Activated CD4-positive, alpha-beta T cell treated with anti-CD3 and anti-CD28 coated beads, Interleukin-2, amount 50 U/mL, for 1 hour (primary cell): ENCODE measurements around the gene CCDC88C.
A peak's percentile ranks its signal among the peaks of the same experiment; 100 is the strongest.
"Not testable (repeated sequence)": the region's sequence is repeated elsewhere in the genome, so short reads cannot be mapped to it uniquely, and the experiment has no call there.

ENCODE experiments used
- DNase-seq: peaks from one replicate; pipeline ENCODE4 v3.0.0-alpha.2; 2020

The CCDC88C gene

GRCh38 chr14:91242635-91243034 lies 175.0 kb downstream of the CCDC88C start:
- DNase-seq, result no peak

DNA sequence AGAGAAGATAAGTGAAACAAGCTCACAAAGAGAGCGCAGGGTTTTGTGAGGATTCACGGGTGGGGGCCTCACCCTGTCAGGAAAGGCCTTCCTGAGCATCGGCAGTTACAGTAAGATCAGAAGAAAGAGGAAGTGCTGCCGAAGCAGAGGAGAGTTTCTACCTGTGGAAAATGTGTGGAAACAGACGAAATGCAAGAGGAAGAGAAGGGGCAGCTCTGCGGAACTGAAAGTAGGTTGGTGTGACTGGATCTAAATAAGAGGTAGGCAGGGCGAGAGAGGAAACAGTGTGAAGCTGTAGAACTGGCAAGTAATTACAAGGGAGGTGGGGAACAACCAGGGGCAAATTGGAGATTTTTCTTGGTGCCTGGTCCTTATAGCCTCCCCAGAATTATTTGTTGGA lies 175.8 kb downstream of the CCDC88C start:
- no peak for DNase-seq

DNA sequence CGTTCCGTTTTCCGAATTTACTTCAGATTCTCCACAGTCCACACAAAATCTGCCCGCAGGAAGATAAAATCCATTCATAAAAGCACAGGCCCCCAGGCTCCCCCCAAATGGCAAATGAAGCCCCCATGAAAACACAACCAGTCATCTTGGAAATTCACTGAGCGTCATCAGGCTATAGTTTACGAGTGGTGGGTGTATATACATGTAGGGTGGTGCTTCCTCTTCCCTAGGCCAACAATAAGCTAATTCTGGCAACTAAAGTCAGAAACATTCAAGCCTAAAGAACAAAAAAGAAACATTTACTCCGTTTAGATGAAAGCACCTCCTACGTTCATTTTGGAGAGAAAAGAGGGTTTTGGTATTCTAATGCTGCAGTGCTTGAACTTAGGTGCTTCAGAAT lies 179.0 kb downstream of the CCDC88C start:
- DNase-seq, result no peak

DNA sequence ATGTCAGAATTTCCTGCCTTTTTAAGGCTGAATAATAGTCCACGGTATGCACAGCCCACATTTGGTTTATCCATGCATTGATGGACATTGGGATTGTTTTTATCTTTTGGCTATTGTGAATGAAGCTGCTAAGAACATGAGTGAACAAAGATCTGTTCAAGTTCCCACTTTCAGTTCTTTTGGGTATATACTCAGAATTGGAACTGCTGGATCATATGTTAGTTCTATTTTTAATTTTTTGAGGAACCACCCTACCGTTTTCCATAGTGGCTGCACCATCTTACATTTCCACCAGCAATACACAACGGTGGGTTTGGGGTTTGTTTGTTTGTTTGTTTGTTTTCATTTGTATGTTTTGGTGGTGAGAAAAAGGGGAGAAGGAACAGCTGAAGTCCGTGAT lies 179.5 kb downstream of the CCDC88C start:
- DNase-seq, result no peak

DNA sequence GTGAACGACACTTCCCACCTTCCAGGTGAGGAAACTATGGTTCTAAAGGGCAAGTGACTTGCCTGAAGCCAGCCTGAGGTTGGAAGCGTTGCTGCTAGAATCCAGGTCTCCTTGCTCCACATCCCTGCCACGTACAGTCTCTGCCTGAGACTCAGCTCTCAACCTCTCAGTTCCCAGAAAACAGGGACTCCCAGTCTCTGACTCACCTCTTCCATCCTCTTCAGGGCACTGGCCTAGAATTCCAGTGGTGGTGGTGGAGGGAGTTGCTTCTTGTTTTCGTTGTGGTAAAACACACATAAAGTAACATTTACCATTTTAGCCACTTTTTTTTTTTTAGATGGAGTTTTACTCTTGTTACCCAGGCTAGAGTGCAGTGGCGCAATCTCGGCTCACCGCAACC lies 180.4 kb downstream of the CCDC88C start:
- DNase-seq, result no peak

GRCh38 chr14:91235841-91236240 lies 181.8 kb downstream of the CCDC88C start:
- DNase-seq, result no peak

DNA sequence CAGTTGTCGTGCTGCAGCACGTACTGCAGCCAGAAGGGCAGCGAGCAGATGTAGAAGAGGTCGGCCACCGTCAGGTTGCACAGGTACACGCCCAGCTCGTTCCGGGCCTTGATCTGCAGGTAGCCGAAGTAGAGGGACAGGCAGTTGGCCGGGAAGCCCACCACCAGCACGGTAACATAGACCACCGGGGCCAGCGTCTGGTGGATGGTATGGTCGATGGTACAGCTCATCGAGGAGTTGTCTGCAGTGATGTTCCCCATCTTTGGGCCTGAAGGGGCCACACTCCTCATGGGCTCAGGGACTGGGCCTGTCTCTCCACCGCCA lies 182.9 kb downstream of the CCDC88C start:
- no peak for DNase-seq

GRCh38 chr14:91233936-91234790 lies 183.5 kb downstream of the CCDC88C start:
- DNase-seq, result no peak

DNA sequence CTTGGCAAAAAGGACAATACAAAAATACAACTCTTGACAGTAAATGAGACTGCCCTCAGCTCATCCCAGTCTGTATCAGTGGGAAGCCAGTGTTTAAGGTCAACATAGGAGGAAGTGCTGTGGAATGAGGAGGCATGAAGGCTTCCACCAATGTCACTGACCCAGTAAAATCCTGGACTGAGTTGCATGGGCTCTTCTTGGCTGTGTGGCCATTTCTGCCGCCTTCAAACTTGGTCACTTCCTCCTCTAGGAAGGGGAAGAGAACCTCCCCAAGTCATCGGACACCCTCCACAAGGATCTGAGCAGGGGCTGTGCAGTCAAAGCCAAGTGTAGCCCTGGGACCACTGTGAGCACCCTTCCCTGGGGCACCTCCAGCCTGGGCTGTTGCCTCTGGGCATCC lies 185.0 kb downstream of the CCDC88C start:
- DNase-seq, result no peak

GRCh38 chr14:91232052-91232451 lies 185.6 kb downstream of the CCDC88C start:
- no peak for DNase-seq

- no peak for DNase-seq
Measured at GRCh38 chr14:91231446-91231845, 186.2 kb downstream of the CCDC88C start.

- no peak for DNase-seq
Measured at GRCh38 chr14:91230397-91231035, 187.1 kb downstream of the CCDC88C start.

- no peak for DNase-seq
Measured at GRCh38 chr14:91229743-91230200, 187.8 kb downstream of the CCDC88C start.

GRCh38 chr14:91229005-91229382 lies 188.6 kb downstream of the CCDC88C start:
- no peak for DNase-seq

GRCh38 chr14:91228112-91229004 lies 189.3 kb downstream of the CCDC88C start:
- DNase-seq, result peak; percentile 65

- no peak for DNase-seq
Measured at GRCh38 chr14:91227183-91227628, 190.4 kb downstream of the CCDC88C start.

- not testable (repeated sequence) for DNase-seq
Measured at GRCh38 chr14:91226360-91226759, 191.3 kb downstream of the CCDC88C start.

DNA sequence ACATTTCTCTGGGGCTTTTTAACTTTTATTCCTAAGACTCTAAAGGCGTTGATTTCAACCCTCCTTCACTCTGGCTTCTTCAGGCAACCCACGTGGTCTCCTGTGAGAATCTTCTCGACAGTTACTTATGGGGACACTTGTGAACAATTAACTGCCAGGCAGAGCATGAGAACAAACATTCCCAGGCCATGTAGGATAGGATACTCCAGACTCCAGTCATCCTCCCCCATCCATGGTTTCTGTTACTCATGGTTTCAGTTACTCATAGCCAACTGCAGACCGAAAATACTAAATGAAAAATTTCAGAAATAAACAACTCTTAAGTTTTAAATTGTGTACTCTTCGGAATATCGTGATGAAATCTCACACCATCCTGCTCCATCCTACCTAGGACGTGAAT lies 192.6 kb downstream of the CCDC88C start:
- DNase-seq, result no peak

DNA sequence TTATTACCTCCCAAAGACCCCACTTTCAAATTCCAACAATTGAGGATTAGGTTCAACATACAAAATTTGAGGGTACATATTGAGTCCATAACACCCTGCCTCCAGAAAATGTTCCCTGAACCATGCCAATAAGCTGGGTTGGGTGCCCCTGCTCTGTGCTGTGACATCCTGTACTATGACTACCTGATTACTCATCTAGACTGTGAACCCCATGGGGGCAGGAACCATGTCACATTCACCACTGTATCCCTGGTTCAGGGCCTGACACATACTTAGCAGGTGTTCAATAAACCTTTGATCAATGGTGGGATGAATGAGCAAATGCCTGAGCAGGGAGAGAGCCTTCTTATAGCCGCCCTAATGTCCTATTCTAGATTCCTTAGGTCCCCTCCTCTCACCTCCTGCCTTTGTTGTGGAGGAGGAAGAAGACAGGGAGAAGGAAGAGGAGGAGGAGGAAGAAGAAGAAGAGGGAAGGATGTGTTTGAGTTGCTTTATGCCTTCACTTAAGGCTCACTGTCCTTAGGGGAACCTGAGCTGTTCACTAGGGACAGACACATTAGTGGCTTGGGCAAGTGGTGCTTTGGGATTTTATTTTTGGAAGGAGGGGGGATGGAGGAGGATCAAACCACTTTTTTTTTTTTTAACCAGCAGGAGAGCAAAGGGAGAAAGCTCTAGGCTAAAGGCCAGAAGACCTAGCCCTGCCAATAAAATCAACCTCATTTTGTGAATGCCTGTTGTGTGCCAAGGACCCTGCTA lies 194.4 kb downstream of the CCDC88C start:
- DNase-seq, result no peak
